ENCODE results near the gene CDK3.

Gene CDK3

DNA sequence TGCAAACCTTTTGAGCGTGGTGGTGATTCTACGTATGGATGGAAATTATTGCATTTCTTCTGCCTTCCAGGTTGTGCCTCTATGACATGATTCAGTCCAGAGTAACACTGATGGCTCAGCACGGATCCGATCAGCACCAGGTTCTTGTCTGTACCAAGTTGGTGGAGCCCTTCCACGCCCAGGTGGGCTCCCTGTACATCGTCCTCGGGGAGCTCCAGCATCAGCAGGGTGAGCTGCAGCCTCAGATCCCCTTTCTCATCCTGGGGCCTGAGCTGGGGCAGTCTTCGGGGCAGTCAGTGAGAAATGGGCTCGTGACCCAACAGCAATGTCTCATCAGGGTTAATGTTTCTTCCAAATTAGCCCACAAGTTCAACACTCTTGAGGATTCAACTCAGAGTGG lies 9.3 kb upstream of the CDK3 start:
- peaks cover 13 to 17% of the 10 kb centered on the region in 2 donors for H3K4me1 ChIP-seq (ENCODE audit: control insufficient read depth in 2 of 2, insufficient read depth in 2 of 2, low read length in 2 of 2)
- H3K27ac ChIP-seq (ENCODE audit: low read depth in 2 of 2, low read length in 2 of 2) = no peak overlapping the region
- H3K9me3 ChIP-seq (ENCODE audit: control insufficient read depth in 2 of 2, low read length in 2 of 2) = no peaks in the 10 kb centered on the region
- H3K27me3 ChIP-seq (ENCODE audit: control insufficient read depth in 2 of 2, insufficient read depth in 2 of 2, low read length in 2 of 2) = no peaks in the 10 kb centered on the region
- no peak overlapping the region for H3K4me3 ChIP-seq (ENCODE audit: low read length in 2 of 2)
- H3K9ac ChIP-seq (ENCODE audit: low read depth in 1 of 2, low read length in 2 of 2) = no peak overlapping the region
- H3K36me3 ChIP-seq (ENCODE audit: control insufficient read depth in 2 of 2, insufficient read depth in 2 of 2, low read length in 2 of 2) = peaks cover 6% of the 10 kb centered on the region in 2 donors

DNA sequence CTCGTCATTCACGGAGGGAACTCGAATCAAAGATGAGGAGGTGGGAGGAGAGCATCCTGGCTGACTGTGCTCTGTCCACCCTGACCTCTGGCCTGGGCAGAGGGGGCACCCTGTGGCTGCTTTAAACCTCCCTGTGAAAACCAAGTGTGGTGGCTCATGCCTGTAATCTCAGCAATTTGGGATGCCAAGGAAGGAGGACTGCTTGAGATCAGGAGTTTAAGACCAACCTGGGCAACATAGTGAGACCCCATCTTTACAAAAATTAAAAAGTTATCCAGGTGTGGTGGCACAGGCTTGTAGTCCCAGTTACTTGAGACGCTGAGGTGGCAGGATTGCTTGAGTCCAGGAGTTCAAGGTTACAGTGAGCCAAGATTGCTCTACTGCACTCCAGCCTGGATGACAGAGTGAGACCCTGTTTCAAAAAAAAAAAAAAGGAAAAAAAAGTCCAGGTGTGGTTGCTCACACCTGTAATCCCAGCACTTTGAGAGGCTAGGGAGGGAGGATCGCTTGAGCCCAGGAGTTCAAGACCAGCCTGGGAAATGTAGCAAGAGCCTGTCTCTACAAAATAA lies 5.8 kb upstream of the CDK3 start:
- Histone ChIP-seq H3K9ac (ENCODE audit: low read depth in 1 of 2, low read length in 2 of 2) (peak overlapping the region in 1 of 2 donors; percentile 16), H3K36me3 (ENCODE audit: control insufficient read depth in 2 of 2, insufficient read depth in 2 of 2, low read length in 2 of 2) (peaks cover 3 to 6% of the 10 kb centered on the region in 2 donors), H3K27me3 (ENCODE audit: control insufficient read depth in 2 of 2, insufficient read depth in 2 of 2, low read length in 2 of 2) (no peaks in the 10 kb centered on the region)

DNA sequence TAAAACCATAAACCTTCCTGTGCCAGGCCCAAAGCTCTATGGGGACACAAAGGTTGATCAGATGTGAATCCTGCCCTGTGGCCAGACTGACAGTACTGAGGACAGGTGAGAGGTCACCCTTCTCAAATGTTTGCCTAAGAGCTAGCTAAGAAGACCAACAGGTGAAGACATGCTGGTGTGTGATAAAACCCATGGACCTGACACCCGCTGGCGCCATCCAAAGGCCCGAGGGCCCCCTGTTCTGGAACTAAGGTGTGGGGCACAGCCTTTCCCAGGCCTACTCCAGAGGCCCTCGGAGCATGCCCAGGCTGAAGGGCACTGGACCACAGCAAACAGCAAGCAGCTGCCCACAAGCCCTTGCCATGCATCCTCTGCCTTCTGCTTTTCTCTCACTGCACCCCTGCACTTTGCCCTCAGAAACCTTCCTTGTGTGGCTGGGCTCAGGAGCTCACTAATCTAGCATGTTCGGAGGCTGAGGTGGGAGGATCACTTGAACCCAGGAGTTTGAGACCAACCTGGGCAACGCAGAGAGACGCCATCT lies 5.2 kb upstream of the CDK3 start:
- Histone ChIP-seq H3K4me1 (ENCODE audit: control insufficient read depth in 2 of 2, insufficient read depth in 2 of 2, low read length in 2 of 2) (peaks cover 45% of the 10 kb centered on the region in 2 donors), H3K27ac (ENCODE audit: low read depth in 2 of 2, low read length in 2 of 2) (peak overlapping the region; percentile 34 to 97), H3K9ac (ENCODE audit: low read depth in 1 of 2, low read length in 2 of 2) (no peak overlapping the region), H3K4me3 (ENCODE audit: low read length in 2 of 2) (no peak overlapping the region), H3K27me3 (ENCODE audit: control insufficient read depth in 2 of 2, insufficient read depth in 2 of 2, low read length in 2 of 2) (no peaks in the 10 kb centered on the region), H3K36me3 (ENCODE audit: control insufficient read depth in 2 of 2, insufficient read depth in 2 of 2, low read length in 2 of 2) (peaks cover 3 to 6% of the 10 kb centered on the region in 2 donors), H3K9me3 (ENCODE audit: control insufficient read depth in 2 of 2, low read length in 2 of 2) (no peaks in the 10 kb centered on the region)

More for the DNA sequence above, 5.8 kb upstream of the CDK3 start:
- Histone ChIP-seq H3K9me3 (ENCODE audit: control insufficient read depth in 2 of 2, low read length in 2 of 2) (no peaks in the 10 kb centered on the region), H3K4me3 (ENCODE audit: low read length in 2 of 2) (no peak overlapping the region), H3K4me1 (ENCODE audit: control insufficient read depth in 2 of 2, insufficient read depth in 2 of 2, low read length in 2 of 2) (peaks cover 40% of the 10 kb centered on the region in 2 donors), H3K27ac (ENCODE audit: low read depth in 2 of 2, low read length in 2 of 2) (peak overlapping the region; percentile 41 to 97)

DNA sequence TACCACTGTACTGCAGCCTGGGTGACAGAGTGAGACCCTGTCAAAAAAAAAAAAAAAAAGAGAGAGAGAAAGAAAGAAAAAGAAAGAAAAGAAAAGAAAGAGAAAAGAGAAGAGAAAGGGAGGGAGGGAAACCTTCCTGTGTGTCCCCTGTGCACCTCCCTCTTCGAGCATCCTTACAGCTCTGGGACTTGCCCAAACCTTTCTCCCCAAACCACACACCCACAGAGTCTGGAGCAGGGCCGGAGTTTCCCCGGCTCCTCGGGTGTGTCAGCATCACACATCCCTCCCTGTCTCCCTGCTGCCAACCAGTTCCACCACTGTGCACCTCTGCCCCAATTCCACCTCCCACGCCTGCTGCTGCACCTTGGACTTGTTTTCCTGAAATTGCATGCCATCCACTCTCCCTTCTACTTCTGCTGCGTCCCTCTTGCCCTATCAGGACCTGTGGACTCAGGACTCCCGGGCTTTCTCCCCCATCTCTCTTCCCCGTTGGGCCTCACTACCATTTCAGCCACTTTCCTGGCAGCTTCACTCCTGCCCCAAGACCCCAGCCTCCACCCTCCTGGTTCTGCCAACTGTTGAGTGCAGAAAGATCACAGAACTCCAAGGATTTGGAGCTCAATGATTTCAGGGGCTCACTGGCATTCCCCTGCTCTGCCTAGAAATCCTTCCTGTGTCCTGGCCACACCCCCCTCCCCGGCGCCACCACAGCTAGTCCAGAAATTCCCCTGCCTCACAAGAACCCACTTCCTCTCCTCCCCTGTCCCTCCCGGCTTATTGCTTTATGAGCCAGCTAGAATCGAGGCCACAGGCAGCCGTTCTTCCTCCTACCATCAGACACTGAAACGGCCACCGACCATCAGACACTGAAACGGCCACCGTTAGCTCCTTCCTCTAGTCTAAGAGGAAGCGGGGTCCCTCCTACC lies 3.7 kb upstream of the CDK3 start:
- Histone ChIP-seq H3K4me3 (ENCODE audit: low read length in 2 of 2) (peak overlapping the region; percentile 37 to 50), H3K9ac (ENCODE audit: low read depth in 1 of 2, low read length in 2 of 2) (peak overlapping the region; percentile 69 to 72), H3K27ac (ENCODE audit: low read depth in 2 of 2, low read length in 2 of 2) (peak overlapping the region; percentile 95 to 97), H3K27me3 (ENCODE audit: control insufficient read depth in 2 of 2, insufficient read depth in 2 of 2, low read length in 2 of 2) (no peaks in the 10 kb centered on the region), H3K36me3 (ENCODE audit: control insufficient read depth in 2 of 2, insufficient read depth in 2 of 2, low read length in 2 of 2) (peaks cover 0 to 6% of the 10 kb centered on the region in 2 donors), H3K4me1 (ENCODE audit: control insufficient read depth in 2 of 2, insufficient read depth in 2 of 2, low read length in 2 of 2) (peaks cover 59 to 60% of the 10 kb centered on the region in 2 donors), H3K9me3 (ENCODE audit: control insufficient read depth in 2 of 2, low read length in 2 of 2) (no peaks in the 10 kb centered on the region)

DNA sequence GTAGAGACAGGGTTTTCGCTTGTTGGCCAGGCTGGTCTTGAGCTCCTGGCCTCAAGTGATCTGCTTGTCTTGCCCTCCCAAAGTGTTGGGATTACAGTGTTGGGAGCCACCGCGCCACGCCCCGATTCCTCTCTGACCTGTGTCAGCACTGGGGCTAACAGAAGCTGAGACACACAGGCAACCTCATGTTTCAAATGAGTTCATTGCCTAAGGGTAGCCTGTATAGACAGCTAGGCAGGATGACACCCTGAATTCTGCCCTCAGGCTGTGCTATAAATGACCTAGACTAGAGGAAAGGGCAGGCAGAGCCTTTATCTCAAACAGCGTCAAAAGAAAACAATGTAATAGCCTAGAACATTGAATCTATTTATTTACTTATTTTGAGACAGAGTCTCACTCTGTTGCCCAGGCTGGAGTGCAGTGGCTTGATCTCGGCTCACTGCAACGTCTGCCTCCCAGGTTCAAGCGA lies 2.3 kb upstream of the CDK3 start:
- Histone ChIP-seq H3K4me3 (ENCODE audit: low read length in 2 of 2) (no peak overlapping the region), H3K9me3 (ENCODE audit: control insufficient read depth in 2 of 2, low read length in 2 of 2) (no peaks in the 10 kb centered on the region), H3K27me3 (ENCODE audit: control insufficient read depth in 2 of 2, insufficient read depth in 2 of 2, low read length in 2 of 2) (no peaks in the 10 kb centered on the region), H3K36me3 (ENCODE audit: control insufficient read depth in 2 of 2, insufficient read depth in 2 of 2, low read length in 2 of 2) (peaks cover 0 to 11% of the 10 kb centered on the region in 2 donors), H3K4me1 (ENCODE audit: control insufficient read depth in 2 of 2, insufficient read depth in 2 of 2, low read length in 2 of 2) (peaks cover 67% of the 10 kb centered on the region in 2 donors), H3K27ac (ENCODE audit: low read depth in 2 of 2, low read length in 2 of 2) (peak overlapping the region; percentile 95 to 97), H3K9ac (ENCODE audit: low read depth in 1 of 2, low read length in 2 of 2) (peak overlapping the region; percentile 24 to 41)

DNA sequence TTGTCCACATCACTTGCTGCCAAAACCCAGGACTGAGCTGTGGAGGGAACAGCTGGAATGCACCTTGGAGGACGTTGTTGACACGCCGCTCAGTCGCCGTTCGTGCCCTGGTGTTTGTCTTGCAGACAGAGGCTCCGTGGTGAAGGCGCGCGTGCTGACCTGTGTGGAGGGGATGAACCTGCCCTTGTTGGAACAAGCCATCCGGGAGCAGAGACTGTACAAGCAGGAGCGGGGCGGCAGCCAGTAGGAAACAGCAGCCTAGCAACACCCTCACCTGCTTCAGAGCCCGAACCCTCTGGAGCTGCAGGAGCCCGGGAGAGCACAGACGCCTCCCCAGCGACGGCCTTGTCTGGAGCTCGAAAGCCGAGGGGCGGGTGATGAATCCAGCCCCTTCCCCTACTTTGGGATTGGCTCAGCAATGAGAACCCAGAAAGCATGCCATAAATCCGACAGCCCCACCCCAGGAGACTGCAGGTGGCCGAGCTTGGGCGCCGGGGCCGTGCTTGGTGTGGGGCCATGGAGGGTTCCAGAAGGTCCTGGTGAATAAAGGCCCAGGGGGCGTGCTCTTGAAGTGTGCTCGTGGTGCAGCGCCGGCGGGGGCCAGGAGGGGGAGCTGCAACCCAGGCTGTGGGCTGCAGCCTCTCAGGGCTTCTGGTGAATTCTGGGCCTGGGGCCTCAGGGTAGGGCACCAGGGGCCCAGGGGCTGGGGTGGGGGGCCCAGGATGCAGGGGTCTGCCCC lies 470 bp upstream of the CDK3 start:
- H3K36me3 ChIP-seq (ENCODE audit: control insufficient read depth in 2 of 2, insufficient read depth in 2 of 2, low read length in 2 of 2) = peaks cover 0 to 20% of the 10 kb centered on the region in 2 donors
- peak overlapping the region; percentile 49 to 83 for H3K27ac ChIP-seq (ENCODE audit: low read depth in 2 of 2, low read length in 2 of 2)
- H3K4me1 ChIP-seq (ENCODE audit: control insufficient read depth in 2 of 2, insufficient read depth in 2 of 2, low read length in 2 of 2) = peaks cover 66 to 69% of the 10 kb centered on the region in 2 donors
- no peaks in the 10 kb centered on the region for H3K27me3 ChIP-seq (ENCODE audit: control insufficient read depth in 2 of 2, insufficient read depth in 2 of 2, low read length in 2 of 2)
- peak overlapping the region; percentile 24 to 49 for H3K9ac ChIP-seq (ENCODE audit: low read depth in 1 of 2, low read length in 2 of 2)
- H3K4me3 ChIP-seq (ENCODE audit: low read length in 2 of 2) = peak overlapping the region in 1 of 2 donors; percentile 20
- no peaks in the 10 kb centered on the region for H3K9me3 ChIP-seq (ENCODE audit: control insufficient read depth in 2 of 2, low read length in 2 of 2)

DNA sequence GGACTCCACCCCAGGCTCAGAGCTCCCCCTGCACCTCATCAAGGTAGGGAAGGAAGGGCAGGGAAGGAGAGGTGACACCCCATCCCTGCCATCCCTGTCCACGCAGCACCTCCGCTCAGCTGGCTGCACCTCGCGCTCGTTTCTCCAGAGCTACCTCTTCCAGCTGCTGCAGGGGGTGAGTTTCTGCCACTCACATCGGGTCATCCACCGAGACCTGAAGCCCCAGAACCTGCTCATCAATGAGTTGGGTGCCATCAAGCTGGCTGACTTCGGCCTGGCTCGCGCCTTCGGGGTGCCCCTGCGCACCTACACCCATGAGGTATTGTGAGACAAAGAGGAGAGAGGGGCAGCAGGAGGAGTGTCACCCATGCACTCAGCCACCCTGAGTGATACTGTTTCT lies 1.4 kb downstream of the CDK3 start:
- no peak overlapping the region for H3K4me3 ChIP-seq (ENCODE audit: low read length in 2 of 2)
- no peak overlapping the region for H3K9ac ChIP-seq (ENCODE audit: low read depth in 1 of 2, low read length in 2 of 2)
- H3K4me1 ChIP-seq (ENCODE audit: control insufficient read depth in 2 of 2, insufficient read depth in 2 of 2, low read length in 2 of 2) = peaks cover 56 to 59% of the 10 kb centered on the region in 2 donors
- peaks cover 0 to 30% of the 10 kb centered on the region in 2 donors for H3K36me3 ChIP-seq (ENCODE audit: control insufficient read depth in 2 of 2, insufficient read depth in 2 of 2, low read length in 2 of 2)
- H3K9me3 ChIP-seq (ENCODE audit: control insufficient read depth in 2 of 2, low read length in 2 of 2) = no peaks in the 10 kb centered on the region
- H3K27ac ChIP-seq (ENCODE audit: low read depth in 2 of 2, low read length in 2 of 2) = peak overlapping the region in 1 of 2 donors; percentile 83
- no peaks in the 10 kb centered on the region for H3K27me3 ChIP-seq (ENCODE audit: control insufficient read depth in 2 of 2, insufficient read depth in 2 of 2, low read length in 2 of 2)

DNA sequence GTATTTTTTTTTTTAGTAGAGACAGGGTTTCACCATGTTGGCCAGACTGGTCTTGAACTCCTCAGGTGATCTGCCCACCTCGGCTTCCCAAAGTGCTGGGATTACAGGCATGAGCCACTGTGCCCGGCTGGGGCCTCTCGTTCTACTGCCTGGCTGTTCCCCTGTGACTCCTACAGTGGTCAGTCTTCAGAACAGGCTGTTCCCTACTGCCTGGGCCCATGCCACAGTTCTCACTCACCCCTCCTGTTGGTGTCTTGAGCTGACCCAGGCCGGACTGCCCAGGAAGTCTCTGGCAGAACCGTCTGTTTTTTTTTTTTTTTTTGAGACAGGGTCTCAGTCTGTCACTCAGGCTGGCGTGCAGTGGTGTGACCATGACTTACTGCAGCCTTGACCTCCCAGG lies 3.3 kb downstream of the CDK3 start:
- Histone ChIP-seq H3K27me3 (ENCODE audit: control insufficient read depth in 2 of 2, insufficient read depth in 2 of 2, low read length in 2 of 2) (no peaks in the 10 kb centered on the region), H3K9me3 (ENCODE audit: control insufficient read depth in 2 of 2, low read length in 2 of 2) (no peaks in the 10 kb centered on the region), H3K9ac (ENCODE audit: low read depth in 1 of 2, low read length in 2 of 2) (no peak overlapping the region), H3K4me1 (ENCODE audit: control insufficient read depth in 2 of 2, insufficient read depth in 2 of 2, low read length in 2 of 2) (peaks cover 43 to 45% of the 10 kb centered on the region in 2 donors), H3K4me3 (ENCODE audit: low read length in 2 of 2) (no peak overlapping the region), H3K36me3 (ENCODE audit: control insufficient read depth in 2 of 2, insufficient read depth in 2 of 2, low read length in 2 of 2) (peaks cover 0 to 34% of the 10 kb centered on the region in 2 donors), H3K27ac (ENCODE audit: low read depth in 2 of 2, low read length in 2 of 2) (peak overlapping the region; percentile 48 to 80)

DNA sequence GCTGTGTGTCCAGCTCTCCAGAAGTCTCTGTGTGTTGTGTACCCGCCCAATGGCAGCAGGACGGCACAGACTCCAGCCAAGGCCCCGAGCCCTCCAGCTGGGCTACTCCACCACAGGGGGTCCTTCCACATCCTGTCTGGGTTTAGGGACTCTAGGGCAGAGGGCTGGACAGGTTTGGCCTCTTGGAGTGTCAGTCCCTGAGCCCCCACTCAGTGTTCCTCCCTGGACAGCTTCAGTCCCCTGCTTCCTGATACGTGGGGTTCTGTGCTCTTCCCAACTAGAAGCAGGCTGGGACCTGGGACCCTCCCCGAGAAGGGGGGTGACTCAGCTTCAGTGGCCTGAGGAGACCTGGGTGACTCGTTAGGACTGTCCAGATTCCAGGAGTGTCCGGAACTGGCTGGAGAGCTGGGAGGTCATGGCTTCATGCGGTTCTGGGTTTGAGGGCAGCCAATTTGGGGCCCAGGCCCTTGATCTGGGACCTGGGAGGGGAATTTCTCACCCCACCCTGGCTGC lies 4.2 kb downstream of the CDK3 start:
- peak overlapping the region in 1 of 2 donors; percentile 48 for H3K27ac ChIP-seq (ENCODE audit: low read depth in 2 of 2, low read length in 2 of 2)
- no peaks in the 10 kb centered on the region for H3K27me3 ChIP-seq (ENCODE audit: control insufficient read depth in 2 of 2, insufficient read depth in 2 of 2, low read length in 2 of 2)
- no peak overlapping the region for H3K4me3 ChIP-seq (ENCODE audit: low read length in 2 of 2)
- H3K4me1 ChIP-seq (ENCODE audit: control insufficient read depth in 2 of 2, insufficient read depth in 2 of 2, low read length in 2 of 2) = peaks cover 39 to 41% of the 10 kb centered on the region in 2 donors
- H3K9me3 ChIP-seq (ENCODE audit: control insufficient read depth in 2 of 2, low read length in 2 of 2) = no peaks in the 10 kb centered on the region
- peaks cover 7 to 34% of the 10 kb centered on the region in 2 donors for H3K36me3 ChIP-seq (ENCODE audit: control insufficient read depth in 2 of 2, insufficient read depth in 2 of 2, low read length in 2 of 2)
- peak overlapping the region in 1 of 2 donors; percentile 35 for H3K9ac ChIP-seq (ENCODE audit: low read depth in 1 of 2, low read length in 2 of 2)
